NT2/D1 (cell line): ENCODE measurements around the gene KAZALD1.

Experiments
- SUZ12 ChIP-seq: IDR thresholded peaks from 2 replicates; pipeline ENCODE4 v1.6.1; 2011; ENCODE audit not compliant: insufficient read length, insufficient read depth; ENCODE audit errors: extremely low read depth
- YY1 ChIP-seq: IDR thresholded peaks from 2 replicates; pipeline ENCODE4 v1.6.1; 2011; ENCODE audit not compliant: insufficient read length, insufficient read depth

DNA sequence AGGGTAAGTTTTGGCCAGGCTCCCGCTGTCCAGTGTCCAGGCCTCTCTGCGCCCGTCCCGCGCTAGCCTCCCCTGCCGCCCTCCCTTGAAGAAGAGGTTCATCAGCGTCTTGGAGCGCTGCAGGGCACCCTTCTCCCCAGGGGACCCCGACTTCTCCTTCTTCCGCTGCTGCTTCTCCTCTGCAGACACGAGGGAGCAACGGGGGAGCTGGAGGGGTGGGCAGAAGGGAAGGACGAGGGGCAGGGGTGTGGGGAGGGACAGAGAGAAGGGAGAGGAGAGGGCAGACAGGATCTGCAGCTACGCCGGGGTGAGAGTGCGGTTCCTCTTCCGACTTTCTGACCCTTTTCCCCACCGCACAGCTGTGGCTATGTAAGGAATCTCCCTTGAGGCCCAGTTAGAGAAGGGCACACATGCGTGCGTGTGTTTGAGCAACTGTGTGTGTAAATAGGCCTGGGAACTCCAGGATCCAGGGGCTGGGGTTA is 43.6 kb upstream of the KAZALD1 start:
- TF ChIP-seq YY1: no peak
- no peak for TF ChIP-seq SUZ12
